ENCODE measurements around the gene CHST8. TPM values are rescaled to one million over a fixed set of nuclear protein-coding genes. Genes with fewer than 3 reads are reported as not detected.
A peak's percentile ranks its signal among the peaks of the same experiment; 100 is the strongest.

Gene CHST8
- total and polyA plus RNA-seq, 2 of the 13 experiments (the other 11 are each of a cell fraction or from before 2014, with no cell fraction given) = not detected

DNA sequence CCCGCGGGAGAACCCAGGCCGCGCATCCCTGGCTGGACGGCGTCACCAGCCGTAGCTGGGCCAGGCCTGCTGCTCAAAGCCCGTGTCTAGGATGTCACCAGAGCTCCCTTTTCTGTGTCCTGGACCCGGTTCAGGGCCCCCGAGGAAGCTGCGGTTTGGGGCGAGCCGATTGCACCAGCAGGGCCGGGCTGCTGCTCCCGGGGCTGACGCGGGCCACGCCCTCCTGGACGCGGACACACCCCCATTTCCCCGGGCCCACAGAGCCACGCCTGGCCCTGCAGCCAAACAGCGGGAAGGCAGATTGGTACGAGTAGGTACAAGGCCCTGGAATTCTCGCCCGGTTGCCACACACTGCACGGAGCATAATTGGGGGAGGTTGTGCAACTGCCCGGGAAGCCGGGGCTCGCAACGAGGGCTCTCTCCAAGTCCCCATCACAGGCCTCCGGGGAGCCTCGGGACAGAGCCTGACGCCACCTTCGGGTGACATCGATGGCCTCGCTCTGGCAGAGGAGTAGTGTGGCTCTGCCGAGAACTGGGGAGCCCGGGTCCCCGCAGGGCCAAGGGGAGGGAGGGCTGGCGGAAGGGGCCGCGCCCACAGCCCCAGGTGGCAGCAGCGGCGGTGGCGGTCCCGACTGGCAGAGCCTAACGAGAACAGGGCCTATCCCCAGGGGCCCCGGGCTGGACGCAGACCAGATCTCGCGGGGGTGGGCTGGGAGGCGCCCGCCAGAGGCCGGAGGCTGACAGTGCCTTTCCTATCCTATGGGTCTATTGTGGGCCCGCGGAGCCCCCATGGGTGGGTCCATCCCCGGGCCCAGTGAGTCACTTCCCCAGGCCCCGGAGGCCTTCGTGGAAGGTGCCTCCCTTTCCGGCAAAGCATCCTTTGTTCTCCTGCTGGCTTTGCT, 198.4 kb downstream of the CHST8 start (continued):
- TF ChIP-seq, protein P1, sequence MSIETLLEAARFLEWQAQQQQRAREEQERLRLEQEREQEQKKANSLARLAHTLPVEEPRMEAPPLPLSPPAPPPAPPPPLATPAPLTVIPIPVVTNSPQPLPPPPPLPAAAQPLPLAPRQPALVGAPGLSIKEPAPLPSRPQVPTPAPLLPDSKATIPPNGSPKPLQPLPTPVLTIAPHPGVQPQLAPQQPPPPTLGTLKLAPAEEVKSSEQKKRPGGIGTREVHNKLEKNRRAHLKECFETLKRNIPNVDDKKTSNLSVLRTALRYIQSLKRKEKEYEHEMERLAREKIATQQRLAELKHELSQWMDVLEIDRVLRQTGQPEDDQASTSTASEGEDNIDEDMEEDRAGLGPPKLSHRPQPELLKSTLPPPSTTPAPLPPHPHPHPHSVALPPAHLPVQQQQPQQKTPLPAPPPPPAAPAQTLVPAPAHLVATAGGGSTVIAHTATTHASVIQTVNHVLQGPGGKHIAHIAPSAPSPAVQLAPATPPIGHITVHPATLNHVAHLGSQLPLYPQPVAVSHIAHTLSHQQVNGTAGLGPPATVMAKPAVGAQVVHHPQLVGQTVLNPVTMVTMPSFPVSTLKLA (IDR thresholded peaks at IDR 0.05) = no peak
- TF ChIP-seq CC2D1A (CRISPR knock-in tag; IDR thresholded peaks at IDR 0.05) (no peak), SAP130 (CRISPR knock-in tag; IDR thresholded peaks at IDR 0.05; ENCODE audit: low read depth) (peak; percentile 22; the same call in 1 of the 2 replicates), KDM5A (IDR thresholded peaks at IDR 0.05; ENCODE audit: borderline replicate concordance, low read length) (no peak), ZNF720 (CRISPR knock-in tag; IDR thresholded peaks at IDR 0.05) (no peak), CHD2 (IDR thresholded peaks at IDR 0.05; ENCODE audit: low read depth, low read length) (0 out of 2 replicates have a peak, but pooled peaks have one; percentile 31), TRIM24 (CRISPR knock-in tag; IDR thresholded peaks at IDR 0.05) (no peak), YEATS4 (CRISPR knock-in tag; IDR thresholded peaks at IDR 0.05; ENCODE audit: borderline replicate concordance) (peak; percentile 24; the same call in 1 of the 2 replicates), PHF8 (CRISPR knock-in tag; IDR thresholded peaks at IDR 0.05) (peak; percentile 31; the same call in 1 of the 2 replicates), ZNF703 (CRISPR knock-in tag; IDR thresholded peaks at IDR 0.05; ENCODE audit: borderline replicate concordance) (no peak), ZSCAN9 (CRISPR knock-in tag; IDR thresholded peaks at IDR 0.05; ENCODE audit: borderline replicate concordance) (no peak), GLI4 (CRISPR knock-in tag; IDR thresholded peaks at IDR 0.05; ENCODE audit: borderline replicate concordance) (no peak), MTA3 (CRISPR knock-in tag; IDR thresholded peaks at IDR 0.05) (no peak), CREB1 (IDR thresholded peaks at IDR 0.05) (no peak), CREB1 (CRISPR knock-in tag; IDR thresholded peaks at IDR 0.05) (no peak), ZNF510 (CRISPR knock-in tag; IDR thresholded peaks at IDR 0.05; ENCODE audit: low read depth) (no peak), POLR2G (IDR thresholded peaks at IDR 0.05; ENCODE audit: low read depth, low read length) (peak; percentile 25; the same call in 1 of the 2 replicates), TEAD3 (CRISPR knock-in tag; optimal IDR thresholded peaks at IDR 0.05; ENCODE audit: borderline replicate concordance) (peak; percentile 27), TARDBP (CRISPR knock-in tag; IDR thresholded peaks at IDR 0.05) (no peak), ZSCAN29 (CRISPR knock-in tag; conservative IDR thresholded peaks at IDR 0.05) (no peak), SP1 (IDR thresholded peaks at IDR 0.05) (no peak), SP1 (CRISPR knock-in tag; IDR thresholded peaks at IDR 0.05) (no peak), SP140L (CRISPR knock-in tag; IDR thresholded peaks at IDR 0.05; ENCODE audit: borderline replicate concordance) (no peak), ZNF891 (CRISPR knock-in tag; IDR thresholded peaks at IDR 0.05) (no peak), ZSCAN22 (CRISPR knock-in tag; IDR thresholded peaks at IDR 0.05) (no peak), DPF2 (CRISPR knock-in tag; IDR thresholded peaks at IDR 0.05; ENCODE audit: borderline replicate concordance, low read depth) (no peak), CENPX (CRISPR knock-in tag; IDR thresholded peaks at IDR 0.05) (no peak)
- TF ChIP-seq, protein P2, sequence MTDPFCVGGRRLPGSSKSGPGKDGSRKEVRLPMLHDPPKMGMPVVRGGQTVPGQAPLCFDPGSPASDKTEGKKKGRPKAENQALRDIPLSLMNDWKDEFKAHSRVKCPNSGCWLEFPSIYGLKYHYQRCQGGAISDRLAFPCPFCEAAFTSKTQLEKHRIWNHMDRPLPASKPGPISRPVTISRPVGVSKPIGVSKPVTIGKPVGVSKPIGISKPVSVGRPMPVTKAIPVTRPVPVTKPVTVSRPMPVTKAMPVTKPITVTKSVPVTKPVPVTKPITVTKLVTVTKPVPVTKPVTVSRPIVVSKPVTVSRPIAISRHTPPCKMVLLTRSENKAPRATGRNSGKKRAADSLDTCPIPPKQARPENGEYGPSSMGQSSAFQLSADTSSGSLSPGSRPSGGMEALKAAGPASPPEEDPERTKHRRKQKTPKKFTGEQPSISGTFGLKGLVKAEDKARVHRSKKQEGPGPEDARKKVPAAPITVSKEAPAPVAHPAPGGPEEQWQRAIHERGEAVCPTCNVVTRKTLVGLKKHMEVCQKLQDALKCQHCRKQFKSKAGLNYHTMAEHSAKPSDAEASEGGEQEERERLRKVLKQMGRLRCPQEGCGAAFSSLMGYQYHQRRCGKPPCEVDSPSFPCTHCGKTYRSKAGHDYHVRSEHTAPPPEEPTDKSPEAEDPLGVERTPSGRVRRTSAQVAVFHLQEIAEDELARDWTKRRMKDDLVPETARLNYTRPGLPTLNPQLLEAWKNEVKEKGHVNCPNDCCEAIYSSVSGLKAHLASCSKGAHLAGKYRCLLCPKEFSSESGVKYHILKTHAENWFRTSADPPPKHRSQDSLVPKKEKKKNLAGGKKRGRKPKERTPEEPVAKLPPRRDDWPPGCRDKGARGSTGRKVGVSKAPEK (CRISPR knock-in tag; IDR thresholded peaks at IDR 0.05; ENCODE audit: borderline replicate concordance) = no peak
- TF ChIP-seq, protein P3, sequence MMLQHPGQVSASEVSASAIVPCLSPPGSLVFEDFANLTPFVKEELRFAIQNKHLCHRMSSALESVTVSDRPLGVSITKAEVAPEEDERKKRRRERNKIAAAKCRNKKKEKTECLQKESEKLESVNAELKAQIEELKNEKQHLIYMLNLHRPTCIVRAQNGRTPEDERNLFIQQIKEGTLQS (CRISPR knock-in tag; IDR thresholded peaks at IDR 0.05) = 0 out of 2 replicates have a peak, but pooled peaks have one; percentile 8

Data from HepG2 (cell line).